ENCODE data around the gene MTA3.

DNA sequence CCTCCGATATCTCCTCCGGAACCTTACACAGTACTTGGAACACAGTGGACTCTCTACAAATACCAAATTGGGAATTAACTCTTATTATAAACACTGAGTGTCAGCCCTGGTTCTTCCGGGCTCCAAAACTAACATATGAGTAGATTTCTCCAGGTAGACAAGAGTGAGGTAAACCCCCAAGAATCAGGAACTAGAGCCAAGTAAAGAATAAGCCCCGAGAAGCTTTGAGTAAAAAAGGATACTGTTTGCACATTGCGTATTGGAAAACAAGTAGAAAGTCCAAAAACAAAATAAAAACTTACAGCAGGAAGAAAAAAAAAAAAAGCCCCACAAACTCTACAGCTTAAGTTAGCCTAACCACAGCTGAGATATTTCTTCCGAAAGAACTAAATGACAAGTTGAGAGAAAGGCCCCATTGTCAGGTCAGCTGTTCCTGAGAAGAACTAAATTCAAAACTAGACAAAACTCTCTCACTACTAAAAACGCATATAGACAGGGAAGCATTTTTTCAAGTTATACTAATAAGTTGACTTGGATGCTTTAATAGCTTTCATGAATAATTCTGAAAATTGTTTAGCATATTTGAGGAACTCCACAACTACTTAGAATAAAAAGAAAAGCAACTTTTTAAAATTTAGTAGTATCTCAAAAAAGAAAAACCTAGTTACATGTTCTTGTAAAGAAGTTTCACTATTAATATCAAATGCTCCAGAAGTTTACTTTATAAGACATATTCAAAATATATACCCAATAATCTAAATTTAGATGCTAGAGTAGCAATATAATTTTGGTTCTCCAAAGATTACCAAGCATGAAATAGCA lies 228.2 kb downstream of the MTA3 start:
- TF ChIP-seq, protein P1, sequence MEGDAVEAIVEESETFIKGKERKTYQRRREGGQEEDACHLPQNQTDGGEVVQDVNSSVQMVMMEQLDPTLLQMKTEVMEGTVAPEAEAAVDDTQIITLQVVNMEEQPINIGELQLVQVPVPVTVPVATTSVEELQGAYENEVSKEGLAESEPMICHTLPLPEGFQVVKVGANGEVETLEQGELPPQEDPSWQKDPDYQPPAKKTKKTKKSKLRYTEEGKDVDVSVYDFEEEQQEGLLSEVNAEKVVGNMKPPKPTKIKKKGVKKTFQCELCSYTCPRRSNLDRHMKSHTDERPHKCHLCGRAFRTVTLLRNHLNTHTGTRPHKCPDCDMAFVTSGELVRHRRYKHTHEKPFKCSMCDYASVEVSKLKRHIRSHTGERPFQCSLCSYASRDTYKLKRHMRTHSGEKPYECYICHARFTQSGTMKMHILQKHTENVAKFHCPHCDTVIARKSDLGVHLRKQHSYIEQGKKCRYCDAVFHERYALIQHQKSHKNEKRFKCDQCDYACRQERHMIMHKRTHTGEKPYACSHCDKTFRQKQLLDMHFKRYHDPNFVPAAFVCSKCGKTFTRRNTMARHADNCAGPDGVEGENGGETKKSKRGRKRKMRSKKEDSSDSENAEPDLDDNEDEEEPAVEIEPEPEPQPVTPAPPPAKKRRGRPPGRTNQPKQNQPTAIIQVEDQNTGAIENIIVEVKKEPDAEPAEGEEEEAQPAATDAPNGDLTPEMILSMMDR (IDR thresholded peaks at IDR 0.05) = no peak
- no peak for TF ChIP-seq POLR2A (IDR thresholded peaks at IDR 0.05)
